H9 (cell line): ENCODE measurements around the gene FEZ2. TPM values are rescaled to one million over a fixed set of nuclear protein-coding genes. Genes with fewer than 3 reads are reported as not detected.

Source experiments
- DNase-seq: peaks from one replicate; pipeline ENCODE4 v3.0.0-alpha.2; 2017
- H2AFZ ChIP-seq: one replicate; pipeline ENCODE4 v1.6.1; 2013; ENCODE audit warnings: mild to moderate bottlenecking, low read length, control low read depth, moderate library complexity
- H2AK5ac ChIP-seq: 2 replicates; pipeline ENCODE4 v1.6.1; 2013; ENCODE audit warnings: low read length, control low read depth, mixed read lengths; ENCODE audit not compliant: insufficient read length
- H2BK120ac ChIP-seq: one replicate; pipeline ENCODE4 v1.6.1; 2013; ENCODE audit warnings: low read depth, mild to moderate bottlenecking, low read length, control low read depth, inconsistent platforms; ENCODE audit not compliant: poor library complexity, severe bottlenecking
- H2BK12ac ChIP-seq: 2 replicates; pipeline ENCODE4 v1.6.1; 2013; ENCODE audit warnings: low read length, control low read depth, mixed read lengths, low read depth; ENCODE audit not compliant: insufficient read length
- H2BK15ac ChIP-seq: 2 replicates; pipeline ENCODE4 v1.6.1; 2013; ENCODE audit warnings: low read depth, low read length, control low read depth
- H2BK20ac ChIP-seq: one replicate; pipeline ENCODE4 v1.6.1; 2013; ENCODE audit warnings: low read depth, mild to moderate bottlenecking, low read length, control low read depth, inconsistent platforms; ENCODE audit not compliant: poor library complexity, severe bottlenecking
- H2BK5ac ChIP-seq: 2 replicates; pipeline ENCODE4 v1.6.1; 2013; ENCODE audit warnings: low read length, control low read depth, mixed read lengths; ENCODE audit not compliant: insufficient read length
- H3K14ac ChIP-seq: 2 replicates; pipeline ENCODE4 v1.6.1; 2013; ENCODE audit warnings: low read length, control low read depth; ENCODE audit not compliant: insufficient read depth
- H3K18ac ChIP-seq: 2 replicates; pipeline ENCODE4 v1.6.1; 2013; ENCODE audit warnings: low read depth, mild to moderate bottlenecking, mixed read lengths, low read length, control low read depth; ENCODE audit not compliant: insufficient read length
- H3K23ac ChIP-seq: 2 replicates; pipeline ENCODE4 v1.6.1; 2013; ENCODE audit warnings: low read length, control low read depth, mixed read lengths, low read depth; ENCODE audit not compliant: insufficient read length
- H3K23me2 ChIP-seq: 2 replicates; pipeline ENCODE4 v1.6.1; 2013; ENCODE audit warnings: low read depth, mild to moderate bottlenecking, mixed read lengths, low read length, control low read depth; ENCODE audit not compliant: insufficient read length, poor library complexity, severe bottlenecking
- H3K27ac ChIP-seq: 2 replicates; pipeline ENCODE4 v1.5.1; 2013; ENCODE audit warnings: low read length, control low read depth, mixed read lengths, low read depth; ENCODE audit not compliant: insufficient read length
- H3K27me3 ChIP-seq: 2 replicates; pipeline ENCODE4 v1.6.1; 2013; ENCODE audit warnings: low read length, control low read depth, inconsistent platforms; ENCODE audit not compliant: insufficient read depth
- H3K4ac ChIP-seq: 2 replicates; pipeline ENCODE4 v1.6.1; 2013; ENCODE audit warnings: low read depth, mild to moderate bottlenecking, control low read depth, inconsistent platforms, low read length, moderate library complexity
- H3K4me1 ChIP-seq: 2 replicates; pipeline ENCODE4 v1.6.1; 2013; ENCODE audit warnings: low read length, control low read depth, inconsistent platforms; ENCODE audit not compliant: insufficient read depth
- H3K4me2 ChIP-seq: 2 replicates; pipeline ENCODE4 v1.6.1; 2013; ENCODE audit warnings: low read length, control low read depth, mixed read lengths; ENCODE audit not compliant: insufficient read length, insufficient read depth
- H3K56ac ChIP-seq: 2 replicates; pipeline ENCODE4 v1.6.1; 2013; ENCODE audit warnings: low read depth, mild to moderate bottlenecking, mixed read lengths, low read length, control low read depth; ENCODE audit not compliant: insufficient read length
- H3K79me1 ChIP-seq: 2 replicates; pipeline ENCODE4 v1.6.1; 2013; ENCODE audit warnings: low read depth, mild to moderate bottlenecking, moderate library complexity, low read length, control low read depth, inconsistent platforms; ENCODE audit not compliant: insufficient read depth, poor library complexity, severe bottlenecking
- H3K79me2 ChIP-seq: 2 replicates; pipeline ENCODE4 v1.6.1; 2013; ENCODE audit warnings: low read length, control low read depth, inconsistent platforms; ENCODE audit not compliant: insufficient read depth
- H3K9ac ChIP-seq: 2 replicates; pipeline ENCODE4 v1.6.1; 2013; ENCODE audit warnings: low read length, control low read depth, mixed read lengths; ENCODE audit not compliant: insufficient read length; ENCODE audit errors: extremely low read depth
- H3K9me3 ChIP-seq: one replicate; pipeline ENCODE4 v1.6.1; 2013; ENCODE audit warnings: low read depth, low read length, inconsistent platforms; ENCODE audit not compliant: control insufficient read depth
- H3T11ph ChIP-seq: one replicate; pipeline ENCODE4 v1.6.1; 2013; ENCODE audit warnings: mild to moderate bottlenecking, low read length, control low read depth, inconsistent platforms
- H4K20me1 ChIP-seq: one replicate; pipeline ENCODE4 v1.6.1; 2013; ENCODE audit not compliant: control insufficient read depth, insufficient read length, insufficient read depth
- H4K5ac ChIP-seq: 2 replicates; pipeline ENCODE4 v1.6.1; 2013; ENCODE audit warnings: low read depth, mild to moderate bottlenecking, mixed read lengths, low read length, control low read depth; ENCODE audit not compliant: insufficient read length
- H4K8ac ChIP-seq: replicated peaks from 2 replicates; pipeline ENCODE4 v1.6.1; 2013; ENCODE audit warnings: low read length, control low read depth, mixed read lengths, low read depth; ENCODE audit not compliant: insufficient read length
- H4K91ac ChIP-seq: 2 replicates; pipeline ENCODE4 v1.6.1; 2013; ENCODE audit warnings: low read depth, mild to moderate bottlenecking, moderate library complexity, mixed read lengths, low read length, control low read depth; ENCODE audit not compliant: insufficient read length
- H3K27ac Mint-ChIP-seq, 3 experiments: 2 replicates in 2 of 3; 3 replicates in 1 of 3; pipeline ENCODE4 v1.8.0; 2020 to 2021; ENCODE audit warnings: mixed read lengths in 3 of 3, mild to moderate bottlenecking in 1 of 3, moderate library complexity in 1 of 3
- H3K27me3 Mint-ChIP-seq: 2 replicates; pipeline ENCODE4 v1.8.0; 2021; ENCODE audit warnings: low read depth, mild to moderate bottlenecking, moderate library complexity, mixed read lengths
- H3K36me3 Mint-ChIP-seq, 3 experiments: 2 replicates in 2 of 3; 3 replicates in 1 of 3; pipeline ENCODE4 v1.8.0; 2020 to 2021; ENCODE audit warnings: low read depth in 3 of 3, mixed read lengths in 3 of 3; ENCODE audit not compliant: insufficient read depth in 1 of 3
- H3K4me1 Mint-ChIP-seq, 2 experiments: 2 replicates each; pipeline ENCODE4 v1.8.0; 2020; ENCODE audit warnings: mixed read lengths in 2 of 2
- H3K4me3 Mint-ChIP-seq, 2 experiments: 2 replicates in 1 of 2; 3 replicates in 1 of 2; pipeline ENCODE4 v1.8.0; 2020 to 2021; ENCODE audit warnings: mild to moderate bottlenecking in 2 of 2, mixed read lengths in 2 of 2, moderate library complexity in 1 of 2
- H3K9me3 Mint-ChIP-seq, 2 experiments: 2 replicates in 1 of 2; 3 replicates in 1 of 2; pipeline ENCODE4 v1.8.0; 2020; ENCODE audit warnings: mild to moderate bottlenecking in 2 of 2, mixed read lengths in 2 of 2, moderate library complexity in 1 of 2
- WGBS: extraction: QIAGEN DNeasy Blood & Tissue Kit; methylation state at CpG from one replicate; pipeline ENCODE4 v1.1.7; 2013; ENCODE audit warnings: missing lambda C conversion rate, low lambda C conversion rate, mixed read lengths; ENCODE audit not compliant: insufficient read length; ENCODE audit errors: extremely low coverage; 5-methylcytosine and 5-hydroxymethylcytosine counted together
- total RNA-seq: library from RNA; stranded (reverse); gene quantifications from 2 replicates; pipeline ENCODE4 v1.2.1, GENCODE V29; 2021
- TF ChIP-seq, protein P1 (sequence below): fragments of 200-600 bp; sonication (generic); conservative IDR thresholded peaks from 3 replicates; pipeline ENCODE4 v1.8.0; 2021; ENCODE audit warnings: antibody characterized with exemption, mild to moderate bottlenecking

The FEZ2 gene
- total RNA-seq, 1 experiment from 2014 or later, result 27.7 TPM

DNA sequence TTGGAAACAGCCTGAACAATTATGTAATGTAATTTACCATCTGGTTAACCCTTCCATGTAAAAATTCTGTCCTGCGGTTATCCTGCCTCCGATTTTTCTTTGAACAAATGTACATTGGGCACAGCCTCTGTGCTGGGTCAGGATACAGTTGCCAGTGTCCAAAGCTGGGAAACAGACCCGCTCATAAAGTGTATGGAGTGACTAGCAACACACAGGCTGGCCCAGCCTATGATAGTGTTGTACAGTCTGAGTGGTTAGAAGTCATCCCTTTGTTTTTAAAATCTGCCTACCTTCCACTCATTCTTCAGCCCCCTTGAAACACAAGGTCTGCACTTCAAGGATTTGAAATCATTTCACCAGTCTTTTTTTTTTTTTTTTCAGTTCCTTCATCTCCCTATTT, 50.1 kb downstream of the FEZ2 start:
- Histone ChIP-seq H3K79me2 (no peaks in the 10 kb centered on the region), H2BK5ac (no peak overlapping the region), H4K20me1 (no peaks in the 10 kb centered on the region), H2BK120ac (no peak overlapping the region), H2AK5ac (no peak overlapping the region), H3K56ac (no peak overlapping the region), H3K14ac (no peak overlapping the region), H3K18ac (no peak overlapping the region), H3K23me2 (no peaks in the 10 kb centered on the region), H2BK15ac (no peak overlapping the region), H3K23ac (no peak overlapping the region), H3K27me3 (no peaks in the 10 kb centered on the region), H2AFZ (no peak overlapping the region), H3K4ac (no peak overlapping the region), H3K27ac (no peak overlapping the region), H4K91ac (no peak overlapping the region), H3K79me1 (no peaks in the 10 kb centered on the region), H3K9me3 (no peaks in the 10 kb centered on the region), H2BK20ac (no peak overlapping the region), H3K9ac (no peak overlapping the region), H2BK12ac (no peak overlapping the region), H4K8ac (no peak overlapping the region), H3K4me1 (no peaks in the 10 kb centered on the region), H4K5ac (no peak overlapping the region), H3K4me2 (no peak overlapping the region), H3T11ph (no peak overlapping the region)
- peaks cover 8 to 59% (median 48%) of the 10 kb centered on the region in 3 experiments; a peak in 6 of 7 replicates for H3K36me3 Mint-ChIP-seq
- H3K4me3 Mint-ChIP-seq, result no peak overlapping the region
- WGBS, result no CpG with 5 or more reads among the region's 3 CpGs
- no peaks in the 10 kb centered on the region for H3K27me3 Mint-ChIP-seq
- H3K4me1 Mint-ChIP-seq, result no peaks in the 10 kb centered on the region
- DNase-seq, result no peak
- TF ChIP-seq, protein P1, sequence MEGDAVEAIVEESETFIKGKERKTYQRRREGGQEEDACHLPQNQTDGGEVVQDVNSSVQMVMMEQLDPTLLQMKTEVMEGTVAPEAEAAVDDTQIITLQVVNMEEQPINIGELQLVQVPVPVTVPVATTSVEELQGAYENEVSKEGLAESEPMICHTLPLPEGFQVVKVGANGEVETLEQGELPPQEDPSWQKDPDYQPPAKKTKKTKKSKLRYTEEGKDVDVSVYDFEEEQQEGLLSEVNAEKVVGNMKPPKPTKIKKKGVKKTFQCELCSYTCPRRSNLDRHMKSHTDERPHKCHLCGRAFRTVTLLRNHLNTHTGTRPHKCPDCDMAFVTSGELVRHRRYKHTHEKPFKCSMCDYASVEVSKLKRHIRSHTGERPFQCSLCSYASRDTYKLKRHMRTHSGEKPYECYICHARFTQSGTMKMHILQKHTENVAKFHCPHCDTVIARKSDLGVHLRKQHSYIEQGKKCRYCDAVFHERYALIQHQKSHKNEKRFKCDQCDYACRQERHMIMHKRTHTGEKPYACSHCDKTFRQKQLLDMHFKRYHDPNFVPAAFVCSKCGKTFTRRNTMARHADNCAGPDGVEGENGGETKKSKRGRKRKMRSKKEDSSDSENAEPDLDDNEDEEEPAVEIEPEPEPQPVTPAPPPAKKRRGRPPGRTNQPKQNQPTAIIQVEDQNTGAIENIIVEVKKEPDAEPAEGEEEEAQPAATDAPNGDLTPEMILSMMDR, result no peak
- H3K9me3 Mint-ChIP-seq, result no peaks in the 10 kb centered on the region
- no peak overlapping the region for H3K27ac Mint-ChIP-seq
